AG09319 (cell line): ENCODE data around the gene DCHS1.

Source experiments
- DNase-seq: peaks from one replicate; pipeline ENCODE4 v3.0.0-alpha.2; 2010; ENCODE audit warnings: low read depth; ENCODE audit errors: extremely low read depth
- TF ChIP-seq, protein P1 (sequence below): IDR thresholded peaks from 2 replicates; pipeline ENCODE4 v1.5.1; 2011; ENCODE audit warnings: low read depth, mild to moderate bottlenecking, inconsistent platforms, low read length, moderate library complexity

DCHS1 gene

DNA sequence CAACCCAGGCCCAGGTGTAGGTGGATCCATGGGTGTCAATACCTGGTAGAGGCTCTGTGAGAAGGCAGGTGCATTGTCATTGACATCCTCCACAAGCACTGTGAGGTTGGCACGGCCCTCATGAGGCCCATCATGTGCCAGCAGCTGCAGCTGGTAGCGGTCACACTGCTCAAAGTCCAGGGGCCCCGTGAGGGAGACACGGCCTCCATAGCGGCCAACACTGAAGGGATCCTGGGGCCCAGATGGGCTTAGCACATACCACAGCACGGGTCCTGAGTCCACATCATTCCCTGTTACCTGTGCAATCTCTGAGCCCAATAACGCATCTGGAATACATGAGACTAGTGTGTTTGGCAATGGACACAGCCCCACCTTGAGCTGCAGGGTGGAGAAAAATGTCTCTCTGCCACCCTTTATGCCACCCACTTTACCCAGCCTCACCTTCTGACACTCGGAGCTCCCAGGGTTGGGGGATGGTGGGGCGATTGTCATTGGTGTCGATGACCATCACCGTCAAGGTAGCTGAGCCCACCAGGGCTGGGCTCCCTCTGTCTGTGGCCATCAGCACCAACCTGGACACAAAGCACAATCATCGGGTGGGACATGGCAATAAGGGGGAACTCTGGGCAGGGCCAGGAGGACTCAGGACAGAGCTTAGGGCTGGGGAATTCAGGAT, 30.3 kb downstream of the DCHS1 start:
- DNase-seq: no peak
- TF ChIP-seq, protein P1, sequence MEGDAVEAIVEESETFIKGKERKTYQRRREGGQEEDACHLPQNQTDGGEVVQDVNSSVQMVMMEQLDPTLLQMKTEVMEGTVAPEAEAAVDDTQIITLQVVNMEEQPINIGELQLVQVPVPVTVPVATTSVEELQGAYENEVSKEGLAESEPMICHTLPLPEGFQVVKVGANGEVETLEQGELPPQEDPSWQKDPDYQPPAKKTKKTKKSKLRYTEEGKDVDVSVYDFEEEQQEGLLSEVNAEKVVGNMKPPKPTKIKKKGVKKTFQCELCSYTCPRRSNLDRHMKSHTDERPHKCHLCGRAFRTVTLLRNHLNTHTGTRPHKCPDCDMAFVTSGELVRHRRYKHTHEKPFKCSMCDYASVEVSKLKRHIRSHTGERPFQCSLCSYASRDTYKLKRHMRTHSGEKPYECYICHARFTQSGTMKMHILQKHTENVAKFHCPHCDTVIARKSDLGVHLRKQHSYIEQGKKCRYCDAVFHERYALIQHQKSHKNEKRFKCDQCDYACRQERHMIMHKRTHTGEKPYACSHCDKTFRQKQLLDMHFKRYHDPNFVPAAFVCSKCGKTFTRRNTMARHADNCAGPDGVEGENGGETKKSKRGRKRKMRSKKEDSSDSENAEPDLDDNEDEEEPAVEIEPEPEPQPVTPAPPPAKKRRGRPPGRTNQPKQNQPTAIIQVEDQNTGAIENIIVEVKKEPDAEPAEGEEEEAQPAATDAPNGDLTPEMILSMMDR: no peak

DNA sequence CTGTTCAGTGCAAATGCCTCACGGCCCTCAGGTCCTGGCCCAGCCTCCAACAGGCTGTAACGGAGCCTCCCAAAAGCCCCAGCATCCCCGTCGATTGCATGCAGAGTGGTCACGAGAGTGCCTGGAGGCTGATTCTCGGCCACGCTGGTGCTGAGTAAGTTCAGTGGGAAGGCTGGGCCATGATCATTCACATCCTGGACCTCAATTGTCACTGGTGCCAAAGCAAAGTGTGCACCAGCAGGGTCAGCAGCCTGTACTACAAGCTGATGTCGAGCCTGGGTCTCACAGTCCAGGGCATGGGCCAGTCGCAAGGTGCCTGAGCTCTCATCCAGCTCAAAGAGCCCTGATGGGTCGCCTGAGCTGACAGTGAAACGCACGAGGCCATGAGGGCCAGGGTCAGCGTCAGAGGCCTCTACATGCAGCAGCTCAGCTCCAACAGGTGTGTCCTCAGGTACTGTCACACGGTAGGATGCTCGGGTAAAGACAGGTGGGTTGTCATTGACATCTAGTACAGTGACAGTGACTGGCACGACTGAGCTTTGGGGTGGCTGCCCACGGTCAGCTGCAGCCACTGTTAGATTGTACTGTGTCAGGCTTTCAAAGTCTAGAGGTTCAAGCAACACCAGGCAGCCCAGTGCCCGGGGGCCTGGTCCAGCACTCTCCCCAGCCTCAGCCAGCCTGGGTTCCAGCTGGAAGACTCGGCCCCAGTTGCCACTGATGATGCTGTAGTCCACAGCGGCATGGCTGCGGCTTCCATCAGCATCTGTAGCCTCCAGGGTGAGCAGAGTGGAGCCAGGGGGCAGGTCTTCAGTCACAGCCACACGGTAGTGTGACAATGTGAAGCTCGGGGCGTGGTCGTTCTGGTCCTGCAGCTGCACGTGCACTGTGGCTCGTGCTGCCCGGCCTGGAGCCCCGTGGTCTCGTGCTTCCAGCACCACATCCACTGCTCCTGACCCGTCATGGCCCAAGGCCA, 31.9 kb downstream of the DCHS1 start:
- TF ChIP-seq, protein P1: no peak
- DNase-seq: no peak

DNA sequence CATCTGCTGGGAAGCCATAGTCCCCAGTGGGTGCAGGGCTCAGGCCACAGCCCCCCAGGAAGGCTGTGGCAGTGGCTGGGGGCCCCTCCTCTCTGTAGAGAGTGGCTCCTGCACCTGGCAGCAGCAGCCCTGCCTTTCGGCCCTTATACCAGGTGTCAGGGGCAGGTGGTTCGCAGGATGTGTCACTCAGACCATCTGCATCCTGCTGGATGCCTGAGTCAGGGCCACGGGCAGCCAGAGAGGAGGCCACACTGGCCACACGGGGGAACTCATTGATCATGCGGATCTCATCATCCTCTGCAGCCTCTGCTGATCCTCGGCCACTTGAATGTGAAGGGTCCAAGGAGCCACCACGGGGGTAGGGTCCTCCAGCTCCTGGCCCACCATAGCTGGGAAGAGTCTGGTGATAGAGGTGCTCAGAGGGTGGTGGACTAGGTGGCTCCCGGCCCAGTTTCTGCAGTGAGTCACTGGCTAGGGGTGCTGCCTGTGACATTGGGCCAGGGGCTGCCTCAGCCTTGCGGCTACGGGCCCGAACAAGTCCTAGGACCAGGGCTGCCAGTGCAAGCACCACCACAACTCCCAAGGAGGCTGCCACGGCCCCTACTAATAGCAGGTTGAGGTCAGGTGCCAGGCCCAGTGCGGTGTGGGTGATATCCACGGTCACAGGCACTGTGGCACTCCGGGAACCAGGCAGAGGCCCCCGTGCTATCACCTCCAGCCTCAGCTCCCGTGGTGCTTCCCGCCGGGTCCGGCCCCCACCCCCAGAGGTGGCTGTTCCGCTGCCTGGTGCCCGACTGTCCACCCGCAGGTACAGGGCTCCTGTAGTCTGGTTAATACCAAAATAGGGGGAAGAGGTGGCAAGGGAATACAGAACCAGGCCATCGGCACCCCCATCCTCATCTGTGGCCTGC, 33.1 kb downstream of the DCHS1 start:
- TF ChIP-seq, protein P1: no peak
- DNase-seq: no peak

DNA sequence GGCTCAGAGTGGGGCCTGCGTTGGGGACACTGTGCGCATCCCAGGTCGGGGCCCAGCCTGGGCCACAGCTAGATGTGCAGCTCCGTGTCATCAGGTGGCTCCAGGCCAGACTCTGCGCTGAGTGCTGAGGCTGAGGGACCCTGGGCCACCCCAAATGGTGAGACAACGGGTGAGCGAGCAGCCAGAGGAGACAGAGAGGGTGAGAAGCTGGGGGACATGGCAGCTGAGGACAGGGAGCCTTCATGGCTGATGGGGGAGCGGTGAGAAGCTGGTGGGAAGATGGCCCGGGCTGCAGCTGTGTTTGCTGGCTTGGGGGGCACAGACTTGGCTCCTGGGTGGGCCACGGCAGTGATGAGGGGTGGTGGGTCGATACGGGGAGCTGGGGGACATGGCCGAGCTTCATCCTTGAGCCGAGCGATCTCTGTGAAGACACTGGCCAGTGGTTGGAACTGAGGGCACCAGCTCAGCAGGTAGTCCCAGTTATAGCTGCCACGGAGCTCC, 33.8 kb downstream of the DCHS1 start:
- TF ChIP-seq, protein P1: no peak

DNA sequence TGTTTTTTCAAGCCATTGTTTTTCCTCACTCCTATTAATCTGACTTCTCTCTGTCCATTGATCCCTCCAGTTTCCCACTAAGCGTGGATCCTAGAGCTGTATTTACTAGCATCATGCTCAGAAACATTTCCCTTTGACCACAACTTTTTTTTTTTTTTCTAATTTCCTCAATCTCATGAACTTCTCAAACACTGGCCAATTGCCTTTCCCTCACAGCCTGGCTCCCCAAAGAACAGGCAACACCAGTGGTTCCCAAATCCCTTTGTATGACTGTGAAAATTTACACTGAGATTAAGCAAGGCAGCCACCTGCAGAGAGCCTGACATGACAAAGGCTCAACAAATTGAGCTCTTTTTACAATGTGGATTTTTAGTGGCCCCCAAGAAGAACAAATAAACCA, 35.0 kb downstream of the DCHS1 start:
- DNase-seq: no peak
- TF ChIP-seq, protein P1: no peak

More for the DNA sequence above, 33.8 kb downstream of the DCHS1 start:
- DNase-seq: no peak

DNA sequence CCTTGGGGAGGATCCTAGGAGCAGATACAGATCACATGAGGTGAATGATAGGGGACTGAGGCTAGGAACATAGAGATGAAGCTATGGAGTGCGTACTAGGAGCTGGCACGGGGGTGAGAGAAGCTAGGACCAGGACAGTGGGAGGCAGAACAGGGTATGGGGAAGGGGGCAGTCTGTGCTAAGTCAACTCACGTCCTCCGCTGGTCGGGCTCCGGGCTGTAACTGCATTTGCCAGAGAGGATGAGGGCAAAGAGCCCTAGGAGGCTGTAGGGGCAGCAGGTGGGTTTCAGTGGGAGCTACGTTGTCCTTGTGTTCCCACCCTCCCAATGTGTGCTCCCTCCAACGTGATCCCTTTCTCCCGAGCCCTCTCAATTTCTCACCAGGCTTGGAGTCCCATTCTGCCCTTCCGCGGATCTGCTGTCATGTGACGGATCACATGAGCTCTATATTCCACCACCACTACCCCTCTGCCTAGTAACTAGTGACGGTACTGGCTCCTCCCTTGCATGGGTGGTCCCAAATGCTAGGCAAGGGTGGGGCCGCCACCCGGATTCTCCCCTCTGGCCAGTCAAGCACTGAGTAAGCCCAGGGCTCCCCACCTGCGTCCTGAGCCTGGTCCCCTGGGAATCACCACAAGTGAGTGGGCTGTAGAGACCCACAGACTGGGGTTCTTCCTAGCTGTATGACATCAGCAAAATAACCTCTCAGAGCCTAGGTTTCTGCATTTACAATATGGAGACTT, 36.4 kb downstream of the DCHS1 start, which contains the start of gene TPP1:
Gene TPP1, minus strand, starts transcription at position 419 of the 742 bp plus-strand sequence. Its CDS starts 22 bp downstream, at position 397.
- DNase-seq: peak; percentile 83
- TF ChIP-seq, protein P1: no peak
